H1 (cell line): ENCODE results near the gene XDH. TPM values are rescaled to one million over a fixed set of nuclear protein-coding genes. Genes with fewer than 3 reads are reported as not detected.

Source experiments
- ASH2L ChIP-seq: fragments of 200-600, 300-600 bp; sonication (generic); IDR thresholded peaks from one replicate; pipeline ENCODE4 v1.7.1; 2017; ENCODE audit warnings: low read length
- BRCA1 ChIP-seq: IDR thresholded peaks from 2 replicates; pipeline ENCODE4 v1.6.1; 2012; ENCODE audit warnings: low read depth, low read length, improper control_type of control experiment
- EGR1 ChIP-seq: IDR thresholded peaks from 2 replicates; pipeline ENCODE4 v1.6.1; 2011; ENCODE audit warnings: low read depth, low read length, borderline replicate concordance
- HDAC2 ChIP-seq, 2 experiments: fragments of 300-600 bp in 1 of 2; sonication (generic) in 1 of 2; IDR thresholded peaks; 2 replicates each; pipeline ENCODE4 v1.6.1; 2011 to 2012; ENCODE audit warnings: low read depth in 2 of 2, low read length in 2 of 2, mild to moderate bottlenecking in 2 of 2, moderate library complexity in 2 of 2, borderline replicate concordance in 1 of 2, inconsistent platforms in 1 of 2
- NANOG ChIP-seq: IDR thresholded peaks from 2 replicates; pipeline ENCODE4 v1.6.1; 2011; ENCODE audit warnings: low read length, low read depth, mild to moderate bottlenecking, inconsistent platforms; ENCODE audit not compliant: insufficient read depth, poor library complexity, severe bottlenecking
- POLR2A ChIP-seq, 2 experiments: IDR thresholded peaks; 1 replicate in 1 of 2; 2 replicates in 1 of 2; pipeline ENCODE4 v1.6.1; 2011; ENCODE audit warnings: low read depth in 2 of 2, low read length in 2 of 2, mild to moderate bottlenecking in 2 of 2; ENCODE audit errors: control extremely low read depth in 1 of 2
- SAP30 ChIP-seq: fragments of 300-600 bp; sonication (generic); IDR thresholded peaks from 2 replicates; pipeline ENCODE4 v1.7.1; 2012; ENCODE audit warnings: low read length, moderate library complexity, mild to moderate bottlenecking, inconsistent platforms; ENCODE audit not compliant: insufficient read depth, insufficient replicate concordance
- TEAD4 ChIP-seq: IDR thresholded peaks from 2 replicates; pipeline ENCODE4 v1.6.1; 2012; ENCODE audit warnings: low read depth, low read length, inconsistent platforms, mixed read lengths
- polyA plus RNA-seq, 7 experiments: library from polyadenylated mRNA; depleted of rRNA in 3 of 7; stranded (reverse) in 5 of 7; unstranded in 2 of 7; fragments of >200 nt in 5 of 7; fragments of 200-250 nt in 2 of 7; gene quantifications; 1 replicate in 5 of 7; 2 replicates in 1 of 7; 4 replicates in 1 of 7; pipeline versions ENCODE4 v1.2.1 to v1.2.3, GENCODE V29; 2011 to 2013; ENCODE audit warnings: missing spikeins in 2 of 7, mixed read lengths in 2 of 7
- total RNA-seq: library from RNA; stranded (reverse); fragmentation: NEBNext Ultra II Directional; extraction: Animal tissue kit (Norgen Biotek cat#: 25700); gene quantifications from 2 replicates; pipeline ENCODE4 v1.2.1, GENCODE V29; 2021

The XDH gene
- total and polyA plus RNA-seq, 2 of the 8 experiments (the other 6 are each of a cell fraction or from before 2014, with no cell fraction given): 0.68 to 1.2 TPM

GRCh38 chr2:31347319-31347718, 67.2 kb downstream of the XDH start (continued):
- TF ChIP-seq BRCA1 (no peak), NANOG (no peak), TEAD4 (no peak), EGR1 (no peak), ASH2L (no peak), SAP30 (no peak), POLR2A (IDR thresholded peaks at IDR 0.05; ENCODE audit: control extremely low read depth in 1 of 2, low read depth in 2 of 2, low read length in 2 of 2) (no peak), HDAC2 (IDR thresholded peaks at IDR 0.05; ENCODE audit: borderline replicate concordance in 1 of 2, low read depth in 2 of 2, low read length in 2 of 2) (no peak)
